B cell (primary cell): ENCODE results near the gene PCDHA2. TPM values are rescaled to one million over a fixed set of nuclear protein-coding genes. Genes with fewer than 3 reads are reported as not detected.
"Not testable (repeated sequence)": the region's sequence is repeated elsewhere in the genome, so short reads cannot be mapped to it uniquely, and the experiment has no call there.

Experiments
- ATAC-seq: fragments of 200-7000 bp; cut with Tn5 transposase; one replicate; pipeline ENCODE4 v1.10.0; 2021; ENCODE audit warnings: low read depth, mild to moderate bottlenecking, moderate number of reproducible peaks, moderate library complexity
- CTCF ChIA-PET: fragments of 350-600 bp; sonication (Branson Sonifier 250); formaldehyde crosslinking; loops from one replicate; lab custom pipeline; 2021; ENCODE audit warnings: antibody characterized with exemption, inconsistent platforms; lab: Charles Lee
- POLR2A ChIA-PET: fragments of 350-600 bp; sonication (Branson Sonifier 250); formaldehyde crosslinking; loops from one replicate; lab custom pipeline; 2021; ENCODE audit warnings: antibody characterized with exemption; lab: Charles Lee
- DNase-seq: peaks from one replicate; pipeline ENCODE4 v3.0.0; 2013
- H2AFZ ChIP-seq: 2 replicates; pipeline ENCODE4 v1.6.1; 2012; ENCODE audit warnings: mild to moderate bottlenecking, low read depth, low read length; ENCODE audit not compliant: insufficient read depth, poor library complexity, severe bottlenecking
- H3K27ac ChIP-seq, 2 donors: 1 replicate in 1 of 2; 2 replicates in 1 of 2; pipeline ENCODE4 v1.5.1; 2012 to 2013; ENCODE audit warnings: low read length in 2 of 2, mild to moderate bottlenecking in 2 of 2, moderate library complexity in 1 of 2
- H3K27me3 ChIP-seq, 4 experiments: fragments of 200-600 bp in 1 of 4; sonication (generic) in 1 of 4; replicated peaks in 1 of 4; 1 replicate in 2 of 4; 2 replicates in 2 of 4; pipeline versions ENCODE4 v1.6.1 to v1.7.0; 2013 to 2016; ENCODE audit warnings: low read length in 3 of 4, mild to moderate bottlenecking in 2 of 4, mixed read lengths in 1 of 4, moderate library complexity in 1 of 4; ENCODE audit not compliant: insufficient read depth in 4 of 4, control insufficient read depth in 3 of 4; ENCODE audit errors: control extremely low read depth in 1 of 4
- H3K36me3 ChIP-seq, 2 experiments: replicated peaks in 1 of 2; 1 replicate in 1 of 2; 2 replicates in 1 of 2; pipeline versions ENCODE4 v1.6.1 to v1.7.1; 2013; ENCODE audit warnings: low read length in 1 of 2; ENCODE audit not compliant: insufficient read depth in 2 of 2, control insufficient read depth in 1 of 2; ENCODE audit errors: control extremely low read depth in 1 of 2, extremely low read depth in 1 of 2
- H3K4me1 ChIP-seq, 2 donors: fragments of 200-600 bp in 1 of 2; sonication (generic) in 1 of 2; 1 replicate in 1 of 2; 2 replicates in 1 of 2; pipeline versions ENCODE4 v1.5.1 to v1.6.1; 2013 to 2017; ENCODE audit warnings: low read length in 2 of 2; ENCODE audit not compliant: control insufficient read depth in 2 of 2, insufficient read depth in 2 of 2
- H3K4me2 ChIP-seq: replicated peaks from 2 replicates; pipeline ENCODE3; 2012; ENCODE audit warnings: mild to moderate bottlenecking, low read depth, low read length; ENCODE audit not compliant: poor library complexity, severe bottlenecking
- H3K4me3 ChIP-seq, 5 experiments: fragments of 200-600 bp in 1 of 5; sonication (generic) in 1 of 5; 1 replicate in 3 of 5; 2 replicates in 2 of 5; pipeline versions ENCODE4 v1.5.1 to v1.7.0; 2011 to 2016; ENCODE audit warnings: low read length in 4 of 5, mild to moderate bottlenecking in 4 of 5, low read depth in 2 of 5, control low read depth in 1 of 5, moderate library complexity in 1 of 5; ENCODE audit not compliant: insufficient read depth in 1 of 5; ENCODE audit errors: control extremely low read depth in 1 of 5, extremely low read depth in 1 of 5
- H3K79me2 ChIP-seq: fragments of 200-600 bp; sonication (generic); one replicate; pipeline ENCODE4 v1.6.0; 2016; ENCODE audit warnings: low read length; ENCODE audit not compliant: control insufficient read depth, insufficient read depth
- H3K9ac ChIP-seq: fragments of 200-600 bp; sonication (generic); 2 replicates; pipeline ENCODE4 v1.6.1; 2017; ENCODE audit warnings: mild to moderate bottlenecking, low read length, moderate library complexity
- H3K9me3 ChIP-seq, 3 donors: one replicate each; pipeline versions ENCODE4 v1.6.1 to v1.7.1; 2013; ENCODE audit warnings: low read length in 2 of 3; ENCODE audit not compliant: control insufficient read depth in 2 of 3, insufficient read depth in 1 of 3; ENCODE audit errors: control extremely low read depth in 1 of 3
- H4K20me1 ChIP-seq: 2 replicates; pipeline ENCODE4 v1.6.0; 2012; ENCODE audit warnings: mild to moderate bottlenecking, low read length; ENCODE audit not compliant: insufficient read depth, control insufficient read depth, poor library complexity, severe bottlenecking
- H3K27ac Mint-ChIP-seq: one replicate; pipeline ENCODE4 v1.8.0; 2021; ENCODE audit warnings: mixed read lengths
- H3K27me3 Mint-ChIP-seq: one replicate; pipeline ENCODE4 v1.8.0; 2021; ENCODE audit warnings: mixed read lengths
- H3K4me1 Mint-ChIP-seq: one replicate; pipeline ENCODE4 v1.8.0; 2021; ENCODE audit warnings: mixed read lengths
- H3K4me3 Mint-ChIP-seq: one replicate; pipeline ENCODE4 v1.8.0; 2021; ENCODE audit warnings: mixed read lengths
- H3K9me3 Mint-ChIP-seq: one replicate; pipeline ENCODE4 v1.8.0; 2022; ENCODE audit warnings: mixed read lengths; ENCODE audit not compliant: insufficient read depth
- CTCF ChIP-seq: fragments of 200-600 bp; IDR thresholded peaks from one replicate; pipeline ENCODE4 v1.8.0; 2022; ENCODE audit warnings: antibody characterized with exemption, mild to moderate bottlenecking
- EZH2 ChIP-seq: IDR thresholded peaks from 2 replicates; pipeline ENCODE4 v1.6.1; 2012; ENCODE audit warnings: borderline replicate concordance, low read depth, mild to moderate bottlenecking, moderate library complexity, low read length; ENCODE audit not compliant: insufficient read depth, poor library complexity, severe bottlenecking
- WGBS: methylation state at CpG from one replicate; pipeline ENCODE4 v1.1.5; 2013; ENCODE audit warnings: missing lambda C conversion rate; ENCODE audit not compliant: insufficient coverage; 5-methylcytosine and 5-hydroxymethylcytosine counted together
- intact Hi-C: fragments of 100-400 bp; cut with micrococcal nuclease; formaldehyde crosslinking; loops from one replicate; pipeline ENCODE4 v1.10.0; 2022
- polyA plus RNA-seq: library from polyadenylated mRNA; depleted of rRNA; stranded (reverse); fragments of >200 nt; gene quantifications from 2 replicates; pipeline ENCODE4 v1.2.3, GENCODE V29; 2012
- total RNA-seq, 2 donors: library from RNA; stranded (reverse); fragments of 120-200 nt in 1 of 2; gene quantifications; 1 replicate in 1 of 2; 2 replicates in 1 of 2; pipeline versions ENCODE4 v1.2.3 to v1.2.4, GENCODE V29; 2013 to 2022

PCDHA2 gene
- total and polyA plus RNA-seq, 2 donors (not counting 1 experiment from before 2014, with no cell fraction given): not detected

- H3K9me3 Mint-ChIP-seq: peaks cover 8% of the 10 kb centered on the region
- Histone ChIP-seq H3K27ac (no peak within 1 kb of the TSS), H3K9ac (no peak within 1 kb of the TSS), H3K4me3 (no peak within 1 kb of the TSS), H2AFZ (no peak within 1 kb of the TSS), H3K4me2 (no peak within 1 kb of the TSS), H3K9me3 (peaks cover 5 to 41% (median 22%) of the 10 kb centered on the region in 3 donors), H3K4me1 (no peaks in the 10 kb centered on the region), H3K27me3 (peaks cover 0 to 11% (median 6%) of the 10 kb centered on the region in 4 experiments), H3K36me3 (no peaks in the 10 kb centered on the region), H3K79me2 (no peaks in the 10 kb centered on the region), H4K20me1 (no peaks in the 10 kb centered on the region)
- no peak within 1 kb of the TSS for H3K4me3 Mint-ChIP-seq
- WGBS: 47% methylated on average over 35 of the region's 47 CpGs
- ChIA-PET CTCF (no interaction called here), POLR2A (no interaction called here)
- DNase-seq: no peak
- no peak for ATAC-seq
- TF ChIP-seq CTCF (no peak), EZH2 (no peak)
- peaks cover 7% of the 10 kb centered on the region for H3K27me3 Mint-ChIP-seq
- H3K27ac Mint-ChIP-seq: no peak within 1 kb of the TSS
- H3K4me1 Mint-ChIP-seq: no peaks in the 10 kb centered on the region
- intact Hi-C loops: no loop called here
These were observed 12.5 kb downstream of the PCDHA2 start, which contains the start of gene PCDHA4 for GRCh38 chr5:140806834-140807775. PCDHA4 (plus strand) TSS chr5:140807068.

- CTCF ChIA-PET, H3K27ac ChIP-seq, H3K4me2 ChIP-seq, H3K79me2 ChIP-seq, DNase-seq, H3K4me1 Mint-ChIP-seq, ATAC-seq, H3K27me3 Mint-ChIP-seq, H2AFZ ChIP-seq, H3K4me3 ChIP-seq, H3K27ac Mint-ChIP-seq, POLR2A ChIA-PET, H3K9me3 Mint-ChIP-seq, H3K36me3 ChIP-seq, H3K4me3 Mint-ChIP-seq, H4K20me1 ChIP-seq, H3K4me1 ChIP-seq, intact Hi-C loops, H3K9ac ChIP-seq: not testable (repeated sequence)
- 73% methylated on average over 62 of the region's 62 CpGs for WGBS
- peaks cover 5 to 28% (median 16%) of the 10 kb centered on the region in 3 donors for H3K9me3 ChIP-seq
- peaks cover 0 to 11% (median 6%) of the 10 kb centered on the region in 4 experiments for H3K27me3 ChIP-seq
These were observed 13.7 kb downstream of the PCDHA2 start for GRCh38 chr5:140808241-140808888.
